ENCODE measurements around the gene ANAPC4. TPM values are rescaled to one million over a fixed set of nuclear protein-coding genes. Genes with fewer than 3 reads are reported as not detected.

Gene ANAPC4
- total and polyA plus RNA-seq, 2 of the 4 experiments (the other 2 are of a cell fraction) = 12.4 to 18.3 TPM

GRCh38 chr4:25368315-25368714 lies 8.7 kb upstream of the ANAPC4 start:
- no peaks in the 10 kb centered on the region for H3K79me1 ChIP-seq (ENCODE audit: low read depth in 1 of 2, low read length in 2 of 2)
- H2BK120ac ChIP-seq (ENCODE audit: low read depth, low read length) = no peak overlapping the region
- TF ChIP-seq RAD21 (IDR thresholded peaks at IDR 0.05; ENCODE audit: low read length) (no peak), MAFK (IDR thresholded peaks at IDR 0.05; ENCODE audit: low read depth, low read length) (no peak), CTCF (conservative IDR thresholded peaks at IDR 0.05; ENCODE audit: low read depth, low read length) (no peak), SMC3 (IDR thresholded peaks at IDR 0.05; ENCODE audit: low read depth, low read length) (no peak), USF2 (IDR thresholded peaks at IDR 0.05; ENCODE audit: low read depth, low read length) (no peak)
- H2AK5ac ChIP-seq (ENCODE audit: low read depth, low read length) = no peak overlapping the region
- no peak overlapping the region for H3K4ac ChIP-seq (ENCODE audit: low read depth, low read length)
- no peak overlapping the region for H3K4me3 ChIP-seq (ENCODE audit: insufficient read depth, low read depth, low read length)
- no peaks in the 10 kb centered on the region for H3K27me3 ChIP-seq (ENCODE audit: control insufficient read depth, insufficient read depth, low read length)
- dilution Hi-C loops (cut with HindIII; ENCODE audit: low sequenced_read_pairs, unreplicated experiment) = no loop called here
- BruUV-seq (replicated peaks) = no TSS peak
- H4K20me1 ChIP-seq (ENCODE audit: insufficient read depth, low read length) = no peaks in the 10 kb centered on the region
- no peak overlapping the region for H2BK20ac ChIP-seq (ENCODE audit: low read depth, low read length)
- 40% methylated on average over 1 of the region's 6 CpGs; no CpG with 5 or more reads in 1 of the 2 experiments for WGBS, 2 experiments (ENCODE audit: extremely low coverage in 2 of 2, insufficient read length in 1 of 2)
- no peak overlapping the region for H3K27ac ChIP-seq (ENCODE audit: insufficient read depth, low read length)
- no peak overlapping the region for H3K23ac ChIP-seq (ENCODE audit: low read depth, low read length)
- H3K18ac ChIP-seq (ENCODE audit: low read depth, low read length) = no peak overlapping the region
- no peak overlapping the region for H3K9ac ChIP-seq (ENCODE audit: low read depth, low read length)
- ChIA-PET CTCF (interaction anchor here (1.3 to 3.1 kb wide), 4 partner anchors 17 to 388 kb away, joined by 3 to 15 read pairs (median 6); partner anchors contain the start of gene ZCCHC4), POLR2A (ENCODE audit: unreplicated experiment) (no interaction called here)
- DNase-seq (no peak), ATAC-seq (ENCODE audit: low read depth) (no peak)
- no peak overlapping the region for H4K91ac ChIP-seq (ENCODE audit: insufficient read depth, low read depth, low read length)
- no peak overlapping the region for H2BK15ac ChIP-seq (ENCODE audit: low read depth, low read length)
- H2AFZ ChIP-seq (replicated peaks; ENCODE audit: low read length, poor library complexity) = no peak overlapping the region
- no peak overlapping the region for H4K5ac ChIP-seq (ENCODE audit: low read depth, low read length)
- no peak overlapping the region for H3K14ac ChIP-seq (replicated peaks; ENCODE audit: low read depth, low read length)
- H2AK9ac ChIP-seq (replicated peaks; ENCODE audit: low read depth, low read length, poor library complexity) = no peak overlapping the region
- H3K4me1 ChIP-seq (ENCODE audit: control insufficient read depth, insufficient read depth, low read length) = no peaks in the 10 kb centered on the region
- H3K36me3 ChIP-seq (ENCODE audit: control insufficient read depth, insufficient read depth, low read length) = peaks cover 8% of the 10 kb centered on the region
- no peak overlapping the region for H3K56ac ChIP-seq (ENCODE audit: extremely low read depth, insufficient read depth, low read length)
- in situ Hi-C loops (cut with MboI; ENCODE audit: low sequenced_read_pairs) = loop anchor here (10.0 to 25.0 kb wide), 2 partner anchors 184 to 381 kb away; no protein-coding TSS in a partner anchor
- intact Hi-C loops (cut with micrococcal nuclease) = loop anchor here (5.0 to 10.0 kb wide), 2 partner anchors 134 to 881 kb away; partner anchors contain the start of gene PI4K2B
- no peaks in the 10 kb centered on the region for H3K9me1 ChIP-seq (ENCODE audit: insufficient read depth, low read length)
- H3K9me3 ChIP-seq (ENCODE audit: control insufficient read depth, insufficient read depth, low read length) = no peaks in the 10 kb centered on the region
- no peak overlapping the region for H3K4me2 ChIP-seq (ENCODE audit: low read depth, low read length)
- no peak overlapping the region for H4K8ac ChIP-seq (ENCODE audit: low read depth in 2 of 2, low read length in 2 of 2)
- H2BK5ac ChIP-seq (ENCODE audit: low read depth, low read length, poor library complexity, severe bottlenecking) = no peak overlapping the region
